ENCODE results near the gene TMEM231. TPM values are rescaled to one million over a fixed set of nuclear protein-coding genes. Genes with fewer than 3 reads are reported as not detected.

The TMEM231 gene
- total and polyA plus RNA-seq, 2 of the 8 experiments (the other 6 are each of a cell fraction or from before 2014, with no cell fraction given) = 8.3 to 26.7 TPM

GRCh38 chr16:75578212-75578611, 22.2 kb upstream of the TMEM231 start (continued):
- no peak for TF ChIP-seq SP2 (IDR thresholded peaks at IDR 0.05; ENCODE audit: low read length)
